Tibial artery (tissue), 4 donors: ENCODE results near the gene C1QTNF7.
A peak's percentile ranks its signal among the peaks of the same experiment; 100 is the strongest.

ENCODE experiments used
- DNase-seq, 2 donors: peaks; one replicate each; pipeline ENCODE4 v3.0.0-alpha.2; 2019
- H3K27ac ChIP-seq, 2 donors: fragments of 200-600 bp; sonication (generic) in 1 of 2; 1 replicate in 1 of 2; 2 replicates in 1 of 2; pipeline ENCODE4 v1.5.1; 2018 to 2019; ENCODE audit warnings: mild to moderate bottlenecking in 1 of 2
- H3K27me3 ChIP-seq, 2 donors: fragments of 200-600 bp; sonication (generic) in 1 of 2; one replicate each; pipeline versions ENCODE4 v1.5.1 to v1.6.0; 2016 to 2019
- H3K36me3 ChIP-seq, 3 donors: fragments of 200-600 bp; sonication (generic) in 2 of 3; one replicate each; pipeline ENCODE4 v1.5.1; 2016 to 2019; ENCODE audit warnings: mild to moderate bottlenecking in 2 of 3
- H3K4me1 ChIP-seq, 4 donors: fragments of 200-600 bp; sonication (generic) in 2 of 4; 1 replicate in 3 of 4; 2 replicates in 1 of 4; pipeline ENCODE4 v1.5.1; 2016 to 2019
- H3K4me3 ChIP-seq, 2 donors: fragments of 200-600 bp; sonication (generic) in 1 of 2; 1 replicate in 1 of 2; 2 replicates in 1 of 2; pipeline ENCODE4 v1.5.1; 2018 to 2019; ENCODE audit warnings: mild to moderate bottlenecking in 2 of 2
- H3K9me3 ChIP-seq, 3 donors: fragments of 200-600 bp; sonication (generic) in 1 of 3; one replicate each; pipeline ENCODE4 v1.5.1; 2016 to 2019
- intact Hi-C: fragments of 100-400 bp; cut with DNase I; formaldehyde crosslinking; loops from one replicate; pipeline ENCODE4 v1.15.0; 2023; ENCODE audit warnings: low total_unique reads
- TF ChIP-seq, protein P1 (sequence below), 2 experiments: fragments of 200-600 bp in 1 of 2; fragments of 450-650 bp in 1 of 2; IDR thresholded peaks; one replicate each; pipeline ENCODE4 v1.5.1; 2017 to 2019; ENCODE audit warnings: antibody characterized with exemption in 2 of 2, mild to moderate bottlenecking in 1 of 2, moderate library complexity in 1 of 2

The C1QTNF7 gene

DNA sequence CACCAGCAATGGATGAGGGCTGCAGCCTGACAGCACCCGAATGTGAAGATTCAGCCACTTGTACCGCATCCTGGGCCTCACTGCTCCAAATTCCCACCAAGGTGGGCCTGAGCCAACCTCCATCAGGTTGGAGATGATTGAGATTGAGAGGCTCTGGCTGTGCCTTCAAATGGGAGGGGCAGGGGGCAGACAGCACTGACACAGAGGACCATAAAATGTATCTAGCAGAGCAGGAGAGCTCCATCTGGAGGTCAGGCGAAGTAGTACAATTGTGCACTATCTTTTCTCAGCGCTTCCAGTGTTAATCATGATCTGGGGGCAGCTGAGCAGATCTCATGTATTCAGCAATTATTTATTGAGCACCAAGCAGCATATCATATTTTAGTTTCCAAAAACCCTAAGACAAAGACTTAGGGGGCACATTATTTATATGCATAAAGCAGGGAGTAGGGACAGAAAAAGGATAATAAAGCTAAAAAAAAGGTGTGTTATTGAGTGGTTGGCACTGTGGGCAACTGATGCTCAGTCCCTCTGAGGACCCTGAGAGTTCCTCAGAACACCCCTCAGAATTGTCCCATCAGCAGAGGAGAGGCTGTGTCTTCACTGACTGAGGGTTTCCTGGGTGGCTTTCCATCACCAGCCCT is 31.6 kb upstream of the C1QTNF7 start:
- H3K4me1 ChIP-seq: peaks cover 0 to 81% (median 48%) of the 10 kb centered on the region in 4 donors
- TF ChIP-seq, protein P1, sequence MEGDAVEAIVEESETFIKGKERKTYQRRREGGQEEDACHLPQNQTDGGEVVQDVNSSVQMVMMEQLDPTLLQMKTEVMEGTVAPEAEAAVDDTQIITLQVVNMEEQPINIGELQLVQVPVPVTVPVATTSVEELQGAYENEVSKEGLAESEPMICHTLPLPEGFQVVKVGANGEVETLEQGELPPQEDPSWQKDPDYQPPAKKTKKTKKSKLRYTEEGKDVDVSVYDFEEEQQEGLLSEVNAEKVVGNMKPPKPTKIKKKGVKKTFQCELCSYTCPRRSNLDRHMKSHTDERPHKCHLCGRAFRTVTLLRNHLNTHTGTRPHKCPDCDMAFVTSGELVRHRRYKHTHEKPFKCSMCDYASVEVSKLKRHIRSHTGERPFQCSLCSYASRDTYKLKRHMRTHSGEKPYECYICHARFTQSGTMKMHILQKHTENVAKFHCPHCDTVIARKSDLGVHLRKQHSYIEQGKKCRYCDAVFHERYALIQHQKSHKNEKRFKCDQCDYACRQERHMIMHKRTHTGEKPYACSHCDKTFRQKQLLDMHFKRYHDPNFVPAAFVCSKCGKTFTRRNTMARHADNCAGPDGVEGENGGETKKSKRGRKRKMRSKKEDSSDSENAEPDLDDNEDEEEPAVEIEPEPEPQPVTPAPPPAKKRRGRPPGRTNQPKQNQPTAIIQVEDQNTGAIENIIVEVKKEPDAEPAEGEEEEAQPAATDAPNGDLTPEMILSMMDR (IDR thresholded peaks at IDR 0.05): peak; percentile 48 to 55
- no peaks in the 10 kb centered on the region for H3K27me3 ChIP-seq
- no peak overlapping the region for H3K4me3 ChIP-seq
- no peaks in the 10 kb centered on the region for H3K9me3 ChIP-seq
- no peaks in the 10 kb centered on the region for H3K36me3 ChIP-seq
- DNase-seq: no peak
- H3K27ac ChIP-seq: peak overlapping the region; percentile 23 to 39
- intact Hi-C loops: loop anchor here (10.0 kb wide), 1 partner anchor 59 kb away; no protein-coding TSS in a partner anchor

DNA sequence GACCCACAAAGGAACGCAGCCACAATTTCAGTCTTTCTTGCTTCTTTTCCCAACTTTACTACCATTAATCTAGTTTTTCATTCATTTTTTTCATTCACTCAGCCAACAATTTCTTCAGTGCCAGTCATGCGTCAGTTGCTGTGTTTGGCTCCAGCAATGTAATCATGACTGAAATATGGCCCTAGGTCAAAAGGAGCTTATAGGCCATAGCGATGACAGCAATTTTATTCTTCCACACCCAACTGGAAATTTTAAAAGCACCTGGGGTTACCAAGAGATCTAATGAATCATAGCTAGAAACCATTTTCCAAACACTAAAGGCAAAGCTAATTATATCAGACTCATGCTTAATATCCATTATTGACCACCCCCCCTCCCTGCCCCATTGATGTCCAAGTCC is 29.8 kb upstream of the C1QTNF7 start:
- H3K36me3 ChIP-seq: no peaks in the 10 kb centered on the region
- TF ChIP-seq, protein P1 (IDR thresholded peaks at IDR 0.05): no peak
- no peak for DNase-seq
- intact Hi-C loops: loop anchor here (10.0 kb wide), 1 partner anchor 57 kb away; no protein-coding TSS in a partner anchor
- H3K27me3 ChIP-seq: no peaks in the 10 kb centered on the region
- H3K4me3 ChIP-seq: no peak overlapping the region
- peak overlapping the region; percentile 1 to 29 for H3K27ac ChIP-seq
- peaks cover 0 to 83% (median 57%) of the 10 kb centered on the region in 4 donors for H3K4me1 ChIP-seq
- H3K9me3 ChIP-seq: no peaks in the 10 kb centered on the region

DNA sequence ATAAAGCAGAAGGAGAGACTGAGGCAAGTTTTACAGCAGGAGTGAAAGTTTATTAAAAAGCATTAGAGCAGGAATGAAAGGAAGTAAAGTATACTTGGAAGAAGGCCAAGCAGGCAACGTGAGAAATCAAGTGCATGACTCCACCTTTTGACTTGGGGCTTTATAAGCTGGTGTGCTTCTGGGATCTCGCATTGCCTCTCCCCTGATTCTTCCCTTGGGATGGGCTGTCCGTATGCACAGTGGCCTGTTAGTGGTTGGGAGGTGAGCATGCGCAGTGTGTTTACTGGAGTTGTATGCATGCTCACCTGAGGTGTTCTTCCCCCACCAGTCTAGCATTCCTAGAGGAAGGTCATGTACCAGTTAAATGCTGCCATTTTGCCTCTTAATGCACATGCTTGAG is 29.1 kb upstream of the C1QTNF7 start:
- Histone ChIP-seq H3K36me3 (no peaks in the 10 kb centered on the region), H3K27ac (peak overlapping the region; percentile 1 to 71), H3K4me1 (peaks cover 0 to 90% (median 60%) of the 10 kb centered on the region in 4 donors), H3K27me3 (no peaks in the 10 kb centered on the region), H3K9me3 (no peaks in the 10 kb centered on the region), H3K4me3 (no peak overlapping the region)
- intact Hi-C loops: loop anchor here (10.0 kb wide), 1 partner anchor 56 kb away; no protein-coding TSS in a partner anchor
- DNase-seq: no peak
- TF ChIP-seq, protein P1 (IDR thresholded peaks at IDR 0.05): no peak

DNA sequence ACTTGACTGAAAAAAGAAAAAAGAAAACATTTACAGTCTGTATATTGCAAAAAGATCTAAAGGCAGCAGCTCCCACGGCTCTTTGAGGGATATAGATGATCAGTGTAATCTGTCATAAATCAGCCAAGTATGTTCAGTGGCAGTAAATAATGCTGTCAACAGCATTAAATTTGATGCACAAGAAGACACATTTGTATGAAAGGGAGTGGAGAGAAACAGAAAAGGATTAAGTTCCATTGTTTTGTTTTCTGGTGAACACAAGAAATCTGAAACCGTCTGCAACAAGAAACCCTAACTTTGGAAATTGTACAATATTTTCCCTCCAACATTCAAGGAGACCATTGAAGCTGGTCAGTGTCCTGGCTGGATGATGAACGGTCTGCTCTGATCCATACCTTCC is 27.6 kb upstream of the C1QTNF7 start:
- H3K27ac ChIP-seq: peak overlapping the region; percentile 69 to 71
- intact Hi-C loops: no loop called here

DNA sequence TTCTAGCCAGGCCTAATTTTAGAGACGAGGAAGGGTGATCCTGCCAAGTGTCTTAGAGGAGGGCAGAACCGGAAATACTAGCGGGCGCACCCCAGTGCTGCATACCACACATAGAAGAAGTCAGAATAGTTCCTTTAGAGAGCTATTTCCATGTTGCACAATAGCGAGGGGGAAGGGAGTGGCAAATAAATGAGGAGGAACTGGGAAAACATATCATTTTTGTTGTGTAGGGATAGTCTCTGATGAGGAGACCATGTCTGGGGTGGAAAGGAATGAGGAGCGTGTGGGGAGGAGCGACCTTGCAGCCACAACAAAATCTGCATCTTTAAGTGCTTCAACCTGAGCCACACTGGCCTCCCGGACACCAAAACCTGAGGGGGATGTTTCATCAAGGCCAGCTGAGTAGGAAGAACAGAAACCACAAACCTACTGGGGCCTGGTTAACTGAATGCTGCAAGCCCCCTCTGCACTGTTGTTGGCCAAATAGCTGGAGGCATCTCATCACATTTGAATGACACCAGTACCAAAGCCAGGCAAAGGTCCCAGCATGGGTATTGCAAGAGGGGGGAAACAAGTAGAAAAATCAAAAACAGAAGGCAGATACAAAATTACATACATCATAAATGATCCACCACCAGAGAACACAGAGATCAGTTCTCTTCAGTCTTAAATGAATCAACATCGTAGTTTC is 26.7 kb upstream of the C1QTNF7 start:
- no peaks in the 10 kb centered on the region for H3K27me3 ChIP-seq
- intact Hi-C loops: no loop called here
- no peaks in the 10 kb centered on the region for H3K36me3 ChIP-seq
- peaks cover 0 to 100% (median 51%) of the 10 kb centered on the region in 4 donors for H3K4me1 ChIP-seq
- no peaks in the 10 kb centered on the region for H3K9me3 ChIP-seq
- no peak overlapping the region for H3K4me3 ChIP-seq
- H3K27ac ChIP-seq: peak overlapping the region; percentile 69 to 71
- TF ChIP-seq, protein P1 (IDR thresholded peaks at IDR 0.05): no peak
- peak; percentile 81 to 88 for DNase-seq

More for the DNA sequence above, 27.6 kb upstream of the C1QTNF7 start:
- peaks cover 0 to 100% (median 58%) of the 10 kb centered on the region in 4 donors for H3K4me1 ChIP-seq
- no peak for DNase-seq
- H3K4me3 ChIP-seq: no peak overlapping the region
- no peaks in the 10 kb centered on the region for H3K27me3 ChIP-seq
- H3K36me3 ChIP-seq: no peaks in the 10 kb centered on the region
- TF ChIP-seq, protein P1 (IDR thresholded peaks at IDR 0.05): no peak
- no peaks in the 10 kb centered on the region for H3K9me3 ChIP-seq
